OCI-LY7 (cell line): ENCODE measurements around the gene PLA2G4D.

Source experiments
- CTCF ChIP-seq: fragments of 200-600 bp; sonication (generic); conservative IDR thresholded peaks from 2 replicates; pipeline ENCODE4 v1.5.1; 2014; ENCODE audit warnings: mild to moderate bottlenecking, antibody characterized with exemption, low read length, moderate library complexity, mixed read lengths
- EZH2phosphoT487 ChIP-seq: fragments of 200-600 bp; sonication (generic); IDR thresholded peaks from 2 replicates; pipeline ENCODE4 v1.6.1; 2018; ENCODE audit warnings: low read depth, borderline replicate concordance, mild to moderate bottlenecking, mixed run types, antibody characterized with exemption, low read length, moderate library complexity, mixed read lengths

DNA sequence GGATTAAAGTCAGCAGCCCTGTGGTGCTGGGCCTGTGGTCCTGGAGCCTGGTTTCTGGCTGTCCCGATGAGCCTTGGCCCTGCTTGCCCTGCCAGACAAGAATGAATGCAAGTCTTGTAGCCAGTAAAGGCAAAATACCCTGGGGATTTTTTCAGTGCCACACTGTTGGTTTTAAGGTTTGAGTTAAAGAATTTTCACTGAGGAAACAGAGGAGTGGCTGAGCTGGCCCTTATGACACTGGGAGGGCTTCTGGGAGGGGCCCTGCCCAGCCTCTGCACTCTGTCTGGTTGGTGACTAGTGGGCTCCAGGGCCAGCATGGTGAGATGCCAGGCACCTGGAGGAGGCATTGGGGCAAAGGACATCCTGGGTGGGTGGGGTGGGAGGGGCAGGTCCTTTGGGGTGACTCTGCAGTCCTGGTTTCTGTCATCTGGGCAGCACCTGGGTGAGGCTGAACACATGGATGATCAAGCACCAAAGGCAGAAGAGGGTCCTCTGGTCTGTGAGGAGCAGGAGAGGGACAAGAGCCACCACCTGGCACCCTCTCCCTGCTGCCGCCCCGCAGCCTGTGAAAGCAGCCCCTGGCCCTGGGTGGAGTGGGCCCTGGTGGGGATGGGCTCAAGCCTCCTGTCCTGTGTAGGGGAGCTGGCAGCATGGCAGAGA, 61.0 kb downstream of the PLA2G4D start:
- TF ChIP-seq CTCF: no peak
- no peak for TF ChIP-seq EZH2phosphoT487
